ENCODE measurements around the gene HYAL3. TPM values are rescaled to one million over a fixed set of nuclear protein-coding genes. Genes with fewer than 3 reads are reported as not detected.
A peak's percentile ranks its signal among the peaks of the same experiment; 100 is the strongest.

HYAL3 gene
- total RNA-seq, 1 donor from 2014 or later, result 6.9 TPM

DNA sequence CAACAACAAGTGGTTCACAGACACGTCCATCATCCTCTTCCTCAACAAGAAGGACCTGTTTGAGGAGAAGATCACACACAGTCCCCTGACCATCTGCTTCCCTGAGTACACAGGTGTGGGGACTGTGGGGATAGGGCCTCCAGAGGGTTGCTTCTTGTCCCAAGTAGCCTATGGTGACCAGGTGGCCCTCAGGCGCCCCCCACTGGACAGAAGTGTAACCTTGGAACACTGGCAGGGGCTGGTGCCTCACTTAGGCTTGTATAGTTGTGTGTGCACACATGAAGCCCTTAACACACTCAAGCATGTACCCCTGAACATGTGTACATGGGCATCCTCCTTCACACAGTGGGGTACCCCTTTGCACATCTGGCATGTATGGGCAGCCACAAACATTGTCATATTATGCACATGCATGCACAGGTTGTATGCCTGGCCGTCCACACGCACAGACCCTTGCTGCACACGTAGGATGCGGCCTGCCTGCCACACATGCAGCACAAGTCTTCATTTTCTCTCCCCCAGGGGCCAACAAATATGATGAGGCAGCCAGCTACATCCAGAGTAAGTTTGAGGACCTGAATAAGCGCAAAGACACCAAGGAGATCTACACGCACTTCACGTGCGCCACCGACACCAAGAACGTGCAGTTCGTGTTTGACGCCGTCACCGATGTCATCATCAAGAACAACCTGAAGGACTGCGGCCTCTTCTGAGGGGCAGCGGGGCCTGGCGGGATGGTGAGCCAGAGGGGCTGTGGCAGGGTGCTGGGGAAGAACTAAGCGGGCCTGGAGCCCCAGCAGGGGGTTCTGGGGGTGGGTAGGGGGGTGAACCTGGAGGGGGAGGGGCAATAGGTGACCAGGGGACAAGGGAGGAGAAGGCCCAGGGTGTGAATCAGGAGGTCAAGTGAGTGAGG lies 42.0 kb downstream of the HYAL3 start:
- peaks cover 26% of the 10 kb centered on the region for H3K36me3 ChIP-seq (ENCODE audit: insufficient read depth, low read length)
- H3K27me3 ChIP-seq (ENCODE audit: insufficient read depth, low read length), result no peaks in the 10 kb centered on the region
- no peak overlapping the region for H3K4me3 ChIP-seq (ENCODE audit: insufficient read depth, low read depth, low read length)
- Mint-ChIP-seq H3K36me3 (ENCODE audit: low read depth, unreplicated experiment) (peaks cover 9% of the 10 kb centered on the region), H3K4me3 (ENCODE audit: unreplicated experiment) (peak overlapping the region; percentile 21), H3K9me3 (ENCODE audit: unreplicated experiment) (no peaks in the 10 kb centered on the region), H3K27ac (ENCODE audit: unreplicated experiment) (no peak overlapping the region), H3K27me3 (ENCODE audit: low read depth, unreplicated experiment) (no peaks in the 10 kb centered on the region), H3K4me1 (ENCODE audit: low read depth, unreplicated experiment) (peaks cover 26% of the 10 kb centered on the region)
- H3K79me2 ChIP-seq (ENCODE audit: insufficient read depth, low read length), result peaks cover 46% of the 10 kb centered on the region
- H3K4me1 ChIP-seq (ENCODE audit: insufficient read depth, low read length), result peaks cover 42% of the 10 kb centered on the region
- H4K20me1 ChIP-seq (ENCODE audit: insufficient read depth, low read length), result peaks cover 49% of the 10 kb centered on the region
- TF ChIP-seq, protein P1, sequence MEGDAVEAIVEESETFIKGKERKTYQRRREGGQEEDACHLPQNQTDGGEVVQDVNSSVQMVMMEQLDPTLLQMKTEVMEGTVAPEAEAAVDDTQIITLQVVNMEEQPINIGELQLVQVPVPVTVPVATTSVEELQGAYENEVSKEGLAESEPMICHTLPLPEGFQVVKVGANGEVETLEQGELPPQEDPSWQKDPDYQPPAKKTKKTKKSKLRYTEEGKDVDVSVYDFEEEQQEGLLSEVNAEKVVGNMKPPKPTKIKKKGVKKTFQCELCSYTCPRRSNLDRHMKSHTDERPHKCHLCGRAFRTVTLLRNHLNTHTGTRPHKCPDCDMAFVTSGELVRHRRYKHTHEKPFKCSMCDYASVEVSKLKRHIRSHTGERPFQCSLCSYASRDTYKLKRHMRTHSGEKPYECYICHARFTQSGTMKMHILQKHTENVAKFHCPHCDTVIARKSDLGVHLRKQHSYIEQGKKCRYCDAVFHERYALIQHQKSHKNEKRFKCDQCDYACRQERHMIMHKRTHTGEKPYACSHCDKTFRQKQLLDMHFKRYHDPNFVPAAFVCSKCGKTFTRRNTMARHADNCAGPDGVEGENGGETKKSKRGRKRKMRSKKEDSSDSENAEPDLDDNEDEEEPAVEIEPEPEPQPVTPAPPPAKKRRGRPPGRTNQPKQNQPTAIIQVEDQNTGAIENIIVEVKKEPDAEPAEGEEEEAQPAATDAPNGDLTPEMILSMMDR (IDR thresholded peaks at IDR 0.05; ENCODE audit: insufficient read depth, low read depth, low read length), result peak; percentile 43
- no peak for TF ChIP-seq EZH2 (IDR thresholded peaks at IDR 0.05; ENCODE audit: insufficient read depth, low read length)
- H3K4me2 ChIP-seq (ENCODE audit: low read length), result no peak overlapping the region
- H3K9me3 ChIP-seq (ENCODE audit: insufficient read depth, low read depth, low read length), result no peaks in the 10 kb centered on the region
- no peak overlapping the region for H2AFZ ChIP-seq (ENCODE audit: low read depth, low read length)
- FAIRE-seq, result no peak
- H3K9ac ChIP-seq (ENCODE audit: low read length), result no peak overlapping the region
- no peak overlapping the region for H3K27ac ChIP-seq (ENCODE audit: low read depth, low read length)
- DNase-seq (ENCODE audit: low read depth), result no peak

DNA sequence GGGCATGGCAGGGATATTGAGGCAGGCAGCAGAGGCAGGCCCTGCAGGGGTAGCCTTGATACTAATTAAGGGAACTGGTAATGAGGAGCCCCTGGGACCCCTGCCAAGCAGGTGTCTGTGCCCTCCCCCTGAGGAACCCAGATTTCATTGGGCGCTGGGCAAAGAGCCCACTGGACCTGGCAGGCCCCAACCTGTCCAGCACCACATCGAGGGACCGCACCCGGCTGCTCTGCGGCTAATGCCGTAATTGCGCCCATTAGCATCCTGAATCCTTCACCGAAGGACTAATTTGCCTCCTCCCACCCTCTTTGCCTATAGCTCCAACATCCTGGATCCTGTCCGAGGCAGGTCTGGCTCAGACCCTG lies 44.0 kb downstream of the HYAL3 start:
- Mint-ChIP-seq H3K4me3 (ENCODE audit: unreplicated experiment) (no peak overlapping the region), H3K27ac (ENCODE audit: unreplicated experiment) (no peak overlapping the region), H3K27me3 (ENCODE audit: low read depth, unreplicated experiment) (no peaks in the 10 kb centered on the region), H3K4me1 (ENCODE audit: low read depth, unreplicated experiment) (peaks cover 35% of the 10 kb centered on the region), H3K9me3 (ENCODE audit: unreplicated experiment) (no peaks in the 10 kb centered on the region), H3K36me3 (ENCODE audit: low read depth, unreplicated experiment) (peaks cover 14% of the 10 kb centered on the region)
- no peak for FAIRE-seq
- no peak for DNase-seq (ENCODE audit: low read depth)
- Histone ChIP-seq H3K27me3 (ENCODE audit: insufficient read depth, low read length) (no peaks in the 10 kb centered on the region), H3K79me2 (ENCODE audit: insufficient read depth, low read length) (peaks cover 66% of the 10 kb centered on the region), H3K4me2 (ENCODE audit: low read length) (peak overlapping the region; percentile 39), H3K27ac (ENCODE audit: low read depth, low read length) (peak overlapping the region; percentile 57), H3K9ac (ENCODE audit: low read length) (peak overlapping the region; percentile 45), H3K9me3 (ENCODE audit: insufficient read depth, low read depth, low read length) (no peaks in the 10 kb centered on the region), H3K4me3 (ENCODE audit: insufficient read depth, low read depth, low read length) (no peak overlapping the region), H3K4me1 (ENCODE audit: insufficient read depth, low read length) (peaks cover 46% of the 10 kb centered on the region), H4K20me1 (ENCODE audit: insufficient read depth, low read length) (peaks cover 69% of the 10 kb centered on the region), H2AFZ (ENCODE audit: low read depth, low read length) (no peak overlapping the region), H3K36me3 (ENCODE audit: insufficient read depth, low read length) (peaks cover 27% of the 10 kb centered on the region)
- TF ChIP-seq, protein P1 (IDR thresholded peaks at IDR 0.05; ENCODE audit: insufficient read depth, low read depth, low read length), result no peak
- TF ChIP-seq EZH2 (IDR thresholded peaks at IDR 0.05; ENCODE audit: insufficient read depth, low read length), result no peak

All from astrocyte (in vitro differentiated cells and primary cell).